HL-60 (cell line): ENCODE measurements around the gene ITPRIP.

Experiments used
- DNase-seq, 2 experiments: peaks; one replicate each; pipeline ENCODE4 v3.0.0-alpha.2; 2010 to 2020; ENCODE audit warnings: low read depth in 1 of 2, low spot score in 1 of 2
- H3K27ac ChIP-seq: fragments of 250-450 bp; sonication (Bioruptor Pico); replicated peaks from 2 replicates; pipeline ENCODE4 v1.5.1; 2020; ENCODE audit warnings: mild to moderate bottlenecking, moderate library complexity
- H3K27me3 ChIP-seq: fragments of 250-450 bp; sonication (Bioruptor Pico); 2 replicates; pipeline ENCODE4 v1.5.1; 2021; ENCODE audit warnings: mild to moderate bottlenecking, moderate library complexity; ENCODE audit not compliant: insufficient read depth, poor library complexity, severe bottlenecking
- H3K4me3 ChIP-seq: replicated peaks from 2 replicates; pipeline ENCODE4 v1.5.1; 2011; ENCODE audit warnings: mild to moderate bottlenecking, control low read depth, low read length; ENCODE audit not compliant: insufficient read depth
- GABPA ChIP-seq: IDR thresholded peaks from 2 replicates; pipeline ENCODE4 v1.6.1; 2012; ENCODE audit warnings: low read depth
- POLR2AphosphoS5 ChIP-seq: IDR thresholded peaks from 2 replicates; pipeline ENCODE4 v1.6.1; 2012; ENCODE audit warnings: low read depth
- SPI1 ChIP-seq: IDR thresholded peaks from 2 replicates; pipeline ENCODE4 v1.6.1; 2012; ENCODE audit warnings: low read depth, mild to moderate bottlenecking, borderline replicate concordance
- TF ChIP-seq, protein P1 (sequence below): IDR thresholded peaks from 2 replicates; pipeline ENCODE4 v1.6.1; 2012; ENCODE audit warnings: low read depth; ENCODE audit not compliant: insufficient replicate concordance
- TF ChIP-seq, protein P2 (sequence below): IDR thresholded peaks from one replicate; pipeline ENCODE4 v1.5.1; 2011; ENCODE audit warnings: low read length, control low read depth, inconsistent platforms; ENCODE audit not compliant: insufficient read depth

The ITPRIP gene

DNA sequence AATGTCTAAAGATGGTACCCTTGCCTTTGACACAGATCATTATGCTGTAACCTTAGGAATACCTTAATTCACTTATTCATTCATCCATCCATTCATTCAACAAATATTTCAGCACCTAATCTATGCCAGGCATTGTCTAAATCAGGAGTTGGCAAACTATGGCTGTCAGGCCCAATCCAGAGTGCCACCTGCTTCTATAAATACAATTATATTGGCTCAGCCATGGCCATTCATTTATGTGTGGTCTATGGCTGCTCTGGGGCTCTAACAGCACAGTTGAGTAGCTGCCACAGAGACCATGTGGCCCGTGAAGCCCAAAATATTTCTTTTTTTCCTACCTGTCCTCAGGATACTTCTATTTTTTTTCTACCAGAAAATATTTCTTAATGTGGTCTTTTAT lies 6.0 kb upstream of the ITPRIP start:
- TF ChIP-seq GABPA = no peak
- TF ChIP-seq, protein P1, sequence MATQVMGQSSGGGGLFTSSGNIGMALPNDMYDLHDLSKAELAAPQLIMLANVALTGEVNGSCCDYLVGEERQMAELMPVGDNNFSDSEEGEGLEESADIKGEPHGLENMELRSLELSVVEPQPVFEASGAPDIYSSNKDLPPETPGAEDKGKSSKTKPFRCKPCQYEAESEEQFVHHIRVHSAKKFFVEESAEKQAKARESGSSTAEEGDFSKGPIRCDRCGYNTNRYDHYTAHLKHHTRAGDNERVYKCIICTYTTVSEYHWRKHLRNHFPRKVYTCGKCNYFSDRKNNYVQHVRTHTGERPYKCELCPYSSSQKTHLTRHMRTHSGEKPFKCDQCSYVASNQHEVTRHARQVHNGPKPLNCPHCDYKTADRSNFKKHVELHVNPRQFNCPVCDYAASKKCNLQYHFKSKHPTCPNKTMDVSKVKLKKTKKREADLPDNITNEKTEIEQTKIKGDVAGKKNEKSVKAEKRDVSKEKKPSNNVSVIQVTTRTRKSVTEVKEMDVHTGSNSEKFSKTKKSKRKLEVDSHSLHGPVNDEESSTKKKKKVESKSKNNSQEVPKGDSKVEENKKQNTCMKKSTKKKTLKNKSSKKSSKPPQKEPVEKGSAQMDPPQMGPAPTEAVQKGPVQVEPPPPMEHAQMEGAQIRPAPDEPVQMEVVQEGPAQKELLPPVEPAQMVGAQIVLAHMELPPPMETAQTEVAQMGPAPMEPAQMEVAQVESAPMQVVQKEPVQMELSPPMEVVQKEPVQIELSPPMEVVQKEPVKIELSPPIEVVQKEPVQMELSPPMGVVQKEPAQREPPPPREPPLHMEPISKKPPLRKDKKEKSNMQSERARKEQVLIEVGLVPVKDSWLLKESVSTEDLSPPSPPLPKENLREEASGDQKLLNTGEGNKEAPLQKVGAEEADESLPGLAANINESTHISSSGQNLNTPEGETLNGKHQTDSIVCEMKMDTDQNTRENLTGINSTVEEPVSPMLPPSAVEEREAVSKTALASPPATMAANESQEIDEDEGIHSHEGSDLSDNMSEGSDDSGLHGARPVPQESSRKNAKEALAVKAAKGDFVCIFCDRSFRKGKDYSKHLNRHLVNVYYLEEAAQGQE = no peak
- TF ChIP-seq POLR2AphosphoS5 = no peak
- no peak for TF ChIP-seq SPI1
- TF ChIP-seq, protein P2, sequence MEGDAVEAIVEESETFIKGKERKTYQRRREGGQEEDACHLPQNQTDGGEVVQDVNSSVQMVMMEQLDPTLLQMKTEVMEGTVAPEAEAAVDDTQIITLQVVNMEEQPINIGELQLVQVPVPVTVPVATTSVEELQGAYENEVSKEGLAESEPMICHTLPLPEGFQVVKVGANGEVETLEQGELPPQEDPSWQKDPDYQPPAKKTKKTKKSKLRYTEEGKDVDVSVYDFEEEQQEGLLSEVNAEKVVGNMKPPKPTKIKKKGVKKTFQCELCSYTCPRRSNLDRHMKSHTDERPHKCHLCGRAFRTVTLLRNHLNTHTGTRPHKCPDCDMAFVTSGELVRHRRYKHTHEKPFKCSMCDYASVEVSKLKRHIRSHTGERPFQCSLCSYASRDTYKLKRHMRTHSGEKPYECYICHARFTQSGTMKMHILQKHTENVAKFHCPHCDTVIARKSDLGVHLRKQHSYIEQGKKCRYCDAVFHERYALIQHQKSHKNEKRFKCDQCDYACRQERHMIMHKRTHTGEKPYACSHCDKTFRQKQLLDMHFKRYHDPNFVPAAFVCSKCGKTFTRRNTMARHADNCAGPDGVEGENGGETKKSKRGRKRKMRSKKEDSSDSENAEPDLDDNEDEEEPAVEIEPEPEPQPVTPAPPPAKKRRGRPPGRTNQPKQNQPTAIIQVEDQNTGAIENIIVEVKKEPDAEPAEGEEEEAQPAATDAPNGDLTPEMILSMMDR = no peak
- no peak for DNase-seq
- Histone ChIP-seq H3K27ac (no peak overlapping the region), H3K27me3 (no peaks in the 10 kb centered on the region), H3K4me3 (no peak overlapping the region)

GRCh38 chr10:104342941-104343411 lies 4.7 kb upstream of the ITPRIP start:
- Histone ChIP-seq H3K27ac (no peak overlapping the region), H3K4me3 (no peak overlapping the region), H3K27me3 (no peaks in the 10 kb centered on the region)
- TF ChIP-seq POLR2AphosphoS5 = no peak
- TF ChIP-seq GABPA = no peak
- TF ChIP-seq, protein P1 = no peak
- no peak for TF ChIP-seq SPI1
- TF ChIP-seq, protein P2 = no peak
- DNase-seq = no peak

DNA sequence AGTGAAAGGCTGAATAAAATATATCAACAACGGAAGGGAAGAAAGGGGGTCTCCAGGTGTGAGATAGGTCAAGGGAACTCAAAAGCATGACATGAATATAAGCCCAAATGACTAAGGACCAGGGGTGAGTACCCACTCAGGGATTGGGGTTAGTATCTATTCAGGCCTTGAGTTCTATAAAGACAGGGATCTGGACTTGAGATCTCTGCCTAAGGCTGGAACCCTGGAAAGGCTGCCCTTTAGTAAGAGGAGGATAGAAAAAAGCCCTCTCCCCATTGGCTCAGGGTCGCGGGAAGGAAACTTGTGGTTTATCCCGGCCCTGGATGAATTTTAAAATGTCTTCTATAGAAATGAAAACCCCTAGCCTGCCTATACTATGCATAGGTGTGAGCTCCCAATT lies 2.4 kb upstream of the ITPRIP start:
- Histone ChIP-seq H3K4me3 (no peak overlapping the region), H3K27me3 (no peaks in the 10 kb centered on the region), H3K27ac (no peak overlapping the region)
- TF ChIP-seq, protein P2 = no peak
- TF ChIP-seq GABPA (no peak), POLR2AphosphoS5 (no peak), SPI1 (no peak)
- TF ChIP-seq, protein P1 = no peak
- no peak for DNase-seq
